ENCODE results near the gene FLRT1.

GRCh38 chr11:64055077-64055476 lies 19.3 kb downstream of the FLRT1 start:
- TF ChIP-seq REST (IDR thresholded peaks at IDR 0.05; ENCODE audit: insufficient replicate concordance, low read depth) (no peak), CTCF (IDR thresholded peaks at IDR 0.05; ENCODE audit: insufficient read depth, low read length) (no peak), POLR2AphosphoS5 (IDR thresholded peaks at IDR 0.05; ENCODE audit: low read depth) (no peak), GABPA (IDR thresholded peaks at IDR 0.05; ENCODE audit: low read depth) (no peak)
